NCI-H1694 (cell line): ENCODE results near the gene ATP10B.
"Not testable (repeated sequence)": the region's sequence is repeated elsewhere in the genome, so short reads cannot be mapped to it uniquely, and the experiment has no call there.

Experiments used
- DNase-seq: peaks from one replicate; lab custom pipeline; 2025; lab: John Stamatoyannopoulos, UW

Gene ATP10B

DNA sequence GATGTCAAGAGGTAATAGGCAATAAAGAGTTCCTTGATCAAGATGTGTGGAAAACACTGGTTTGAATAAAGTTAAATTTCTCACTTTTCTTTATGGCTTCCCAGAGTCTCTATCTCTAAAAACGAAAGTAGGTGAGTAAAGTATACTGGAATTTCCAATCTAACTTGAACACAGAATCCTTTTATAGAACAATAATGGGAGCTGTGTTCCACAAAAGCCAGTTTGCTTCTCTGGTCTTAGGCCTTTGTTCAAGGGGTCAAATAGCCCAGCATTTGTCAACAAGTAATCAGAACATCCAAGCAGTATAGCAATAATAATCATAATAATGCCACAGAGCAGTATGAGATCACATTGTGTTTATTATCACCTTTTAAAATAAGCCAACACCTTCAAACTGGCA lies 20.2 kb downstream of the ATP10B start:
- DNase-seq: no peak

DNA sequence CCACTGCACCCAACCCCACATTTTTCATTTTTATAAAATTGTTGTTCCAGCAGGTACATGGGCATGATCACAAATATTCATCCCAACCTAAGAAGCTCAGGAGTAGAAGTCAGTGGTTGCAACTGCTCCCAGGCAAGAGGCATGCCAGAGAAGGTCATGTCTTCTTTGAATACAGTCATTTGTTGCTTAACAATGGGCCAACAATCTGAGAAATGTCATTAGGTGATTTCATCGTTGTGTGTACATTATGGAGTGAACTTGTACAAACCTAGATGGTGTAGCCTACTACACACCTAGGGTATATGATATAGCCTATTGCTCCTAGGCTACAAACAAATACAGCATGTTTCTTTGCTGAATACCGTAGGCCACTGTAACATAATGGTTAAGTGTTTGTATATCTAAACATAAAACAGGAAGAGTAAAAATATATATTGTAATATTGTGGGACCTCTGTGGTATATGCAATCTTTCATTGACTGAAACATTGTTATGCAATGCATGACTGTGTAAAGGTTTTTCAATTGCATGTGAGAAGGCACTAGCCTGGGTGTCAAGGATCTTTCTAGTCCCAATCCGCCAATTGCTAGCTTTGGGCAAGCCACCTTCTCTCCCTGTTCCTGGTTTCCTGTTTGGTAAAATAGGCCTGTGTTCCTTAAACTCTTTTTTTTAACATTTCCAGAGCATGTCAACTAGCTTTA lies 27.6 kb downstream of the ATP10B start:
- DNase-seq: no peak

DNA sequence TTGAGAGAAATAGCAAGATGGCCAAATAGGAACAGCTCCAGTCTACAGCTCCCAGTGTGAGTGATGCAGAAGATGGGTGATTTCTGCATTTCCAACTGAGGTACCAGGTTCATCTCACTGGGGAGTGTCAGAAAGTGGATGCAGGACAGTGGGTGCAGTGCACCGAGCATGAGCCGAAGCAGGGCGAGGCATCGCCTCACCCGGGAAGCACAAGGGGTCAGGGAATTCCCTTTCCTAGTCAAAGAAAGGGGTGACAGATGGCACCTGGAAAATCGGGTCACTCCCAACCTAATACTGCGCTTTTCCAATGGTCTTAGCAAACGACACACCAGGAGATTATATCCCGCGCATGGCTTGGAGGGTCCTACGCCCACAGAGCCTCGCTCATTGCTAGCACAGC lies 39.0 kb downstream of the ATP10B start:
- not testable (repeated sequence) for DNase-seq

DNA sequence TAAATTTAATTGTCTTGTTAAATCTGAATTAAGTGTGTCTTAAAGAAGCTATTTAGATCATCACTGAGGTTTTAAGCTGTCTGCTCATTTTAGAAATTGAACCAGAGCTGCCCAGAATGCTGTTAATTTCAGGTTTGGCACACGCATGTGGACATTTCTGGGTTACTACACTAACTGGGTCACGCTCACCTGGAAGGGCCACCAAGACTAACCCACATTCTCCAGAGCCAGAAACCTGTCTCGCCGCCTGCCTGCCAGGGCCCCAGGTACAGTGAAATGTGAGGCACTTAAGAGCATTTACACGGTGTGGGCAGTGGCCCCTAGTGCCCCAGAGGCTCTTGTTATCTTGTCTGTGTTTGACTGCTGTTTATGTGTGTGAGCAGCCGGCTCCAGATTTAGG lies 46.6 kb downstream of the ATP10B start:
- DNase-seq: no peak

DNA sequence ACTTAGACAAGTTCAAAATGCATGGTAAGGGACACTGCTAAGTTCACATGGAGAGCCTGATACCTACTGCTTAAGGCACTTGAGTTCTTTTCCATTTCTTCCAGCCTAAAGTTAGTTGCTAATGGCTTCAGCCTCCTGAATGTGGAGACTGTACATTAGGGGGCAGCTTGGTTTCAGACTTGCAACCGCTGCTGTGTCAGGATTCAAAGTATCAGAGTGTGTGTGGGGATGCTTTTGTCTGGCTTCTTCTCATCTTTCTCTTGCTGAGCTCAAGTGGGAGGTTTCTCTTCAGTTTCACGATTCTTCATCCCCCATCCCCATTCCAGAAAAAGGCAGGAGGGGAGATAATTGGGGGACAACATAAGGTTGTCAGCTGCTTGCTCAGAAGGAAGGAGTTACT lies 49.4 kb downstream of the ATP10B start:
- DNase-seq: no peak

DNA sequence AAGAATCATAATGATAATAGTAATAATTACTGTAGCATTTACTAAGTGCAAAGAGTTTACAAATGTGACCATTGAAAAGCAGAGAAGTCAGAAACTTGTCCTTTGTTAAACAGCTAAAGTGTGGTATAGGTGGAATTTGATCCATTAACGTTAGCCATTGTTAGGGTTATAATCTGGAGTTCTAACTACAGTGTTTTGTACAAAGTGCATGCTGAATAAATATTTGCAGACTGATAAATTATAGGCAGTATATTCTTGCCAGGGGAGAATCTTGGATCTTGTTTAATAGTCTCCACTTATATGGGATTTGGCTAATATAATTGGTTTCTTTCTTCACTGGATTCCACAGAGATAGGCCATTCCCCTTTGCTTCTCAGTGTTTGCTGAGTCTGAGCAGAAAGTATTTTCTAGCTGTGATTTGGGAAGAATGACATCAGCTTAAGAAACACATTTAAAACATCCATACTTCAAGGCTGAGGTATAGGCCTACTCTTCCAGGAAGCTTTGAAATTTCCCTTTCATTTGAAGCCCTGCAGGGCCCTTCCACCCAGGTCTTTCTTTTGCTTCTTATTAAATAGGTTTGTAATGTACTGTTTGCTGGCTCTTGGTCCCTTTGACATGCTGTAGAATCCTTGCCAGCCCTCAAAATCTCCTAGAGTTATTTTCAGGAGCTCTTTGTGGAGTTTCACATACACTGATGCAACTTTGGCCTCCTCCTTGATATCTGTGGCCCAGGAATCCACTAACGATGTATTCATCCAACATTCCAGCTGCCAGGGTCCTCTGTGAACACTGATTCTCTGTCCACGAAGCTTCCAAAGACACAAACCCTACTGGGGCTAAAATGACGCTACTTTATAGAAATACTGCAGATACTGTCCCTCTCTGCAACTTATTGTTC lies 51.4 kb downstream of the ATP10B start:
- DNase-seq: no peak

DNA sequence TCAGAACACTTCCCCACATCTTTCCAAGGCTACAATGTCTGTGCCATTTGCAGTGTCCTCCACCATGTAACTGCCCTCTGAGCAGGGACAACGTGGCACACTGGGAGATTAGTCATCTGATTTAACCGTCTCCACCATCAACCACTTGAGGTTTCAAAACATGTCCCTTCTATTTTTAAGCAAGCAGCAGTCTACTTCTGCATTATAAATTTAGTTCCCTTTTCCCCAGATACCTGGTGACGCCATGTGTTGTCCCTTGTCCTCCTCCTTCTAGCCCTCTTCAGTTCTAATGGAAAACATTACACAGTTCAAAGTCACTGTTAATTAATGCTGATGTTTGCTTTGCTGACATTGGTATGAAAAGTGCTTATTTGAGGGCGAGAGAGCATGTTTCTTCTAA lies 52.8 kb downstream of the ATP10B start:
- DNase-seq: no peak

DNA sequence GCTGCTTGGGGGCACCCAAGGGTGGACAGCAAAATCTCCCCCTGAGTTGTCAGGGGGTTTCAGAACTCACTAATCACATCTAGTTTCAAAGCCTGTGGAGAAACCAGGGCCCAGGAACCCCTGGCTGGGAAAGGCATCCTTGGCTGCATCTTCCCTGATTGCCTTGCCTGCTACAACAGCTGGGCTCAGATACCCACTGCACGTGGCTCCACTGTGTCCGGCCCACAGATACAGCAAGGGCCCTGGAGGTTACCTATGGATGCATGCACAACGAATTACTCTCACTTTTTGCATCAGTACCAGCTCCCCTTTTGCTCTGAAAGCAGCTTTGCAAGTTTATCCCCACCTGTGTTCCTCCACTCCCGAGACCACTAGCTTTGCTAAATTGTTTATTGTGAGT lies 55.0 kb downstream of the ATP10B start:
- no peak for DNase-seq

DNA sequence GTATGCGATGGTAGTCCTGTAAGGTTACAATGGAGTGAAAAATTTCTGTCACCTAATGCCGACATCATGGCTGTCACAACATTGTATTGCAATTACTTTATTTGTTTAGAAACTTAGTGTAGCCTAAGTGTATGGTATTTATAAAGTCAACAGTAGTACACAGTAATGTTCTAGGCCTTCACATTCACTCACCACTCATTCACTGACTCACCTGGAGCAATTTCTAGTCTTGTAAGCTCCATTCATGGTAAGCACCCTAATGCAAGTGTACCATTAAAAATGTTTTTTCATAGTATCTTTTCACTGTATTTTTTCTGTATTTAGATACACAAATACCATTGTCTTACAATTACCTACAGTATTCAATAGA lies 58.5 kb downstream of the ATP10B start:
- no peak for DNase-seq

DNA sequence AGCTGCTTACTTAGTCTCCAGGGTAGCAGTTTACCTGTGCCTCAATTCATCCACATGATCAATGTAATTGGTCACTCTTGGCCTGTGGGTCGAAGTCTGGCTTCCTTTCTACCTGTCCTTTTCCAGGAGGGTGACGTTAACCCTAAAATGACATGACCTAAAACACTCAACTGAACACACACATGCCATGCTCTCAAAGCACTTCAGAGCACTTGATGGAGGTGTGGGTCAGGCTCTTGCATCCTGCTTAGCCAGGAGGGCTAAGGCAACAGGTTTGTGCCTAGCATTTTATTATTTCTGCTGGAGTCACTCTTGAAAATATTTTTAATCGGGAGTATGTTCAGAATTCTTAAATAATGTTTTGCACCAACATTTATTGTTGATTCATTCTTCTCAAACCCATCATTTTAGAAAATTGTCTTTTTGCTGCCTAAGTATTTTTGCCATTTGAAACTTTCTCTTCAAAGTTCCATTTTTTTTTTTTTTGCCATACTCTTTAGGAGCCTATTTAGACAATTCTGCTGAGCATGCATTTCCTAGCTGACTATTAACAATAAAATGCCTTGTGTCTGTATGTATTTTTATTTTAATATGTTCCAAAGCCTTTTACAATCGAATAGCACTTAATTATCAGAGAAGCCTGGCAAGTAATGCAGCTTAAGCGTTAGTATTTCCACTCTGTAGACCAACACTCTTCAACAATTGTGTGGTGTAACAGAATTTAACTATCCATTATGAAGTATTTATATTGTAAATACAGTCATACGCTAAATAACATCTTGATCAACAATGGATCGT lies 59.1 kb downstream of the ATP10B start:
- DNase-seq: no peak

DNA sequence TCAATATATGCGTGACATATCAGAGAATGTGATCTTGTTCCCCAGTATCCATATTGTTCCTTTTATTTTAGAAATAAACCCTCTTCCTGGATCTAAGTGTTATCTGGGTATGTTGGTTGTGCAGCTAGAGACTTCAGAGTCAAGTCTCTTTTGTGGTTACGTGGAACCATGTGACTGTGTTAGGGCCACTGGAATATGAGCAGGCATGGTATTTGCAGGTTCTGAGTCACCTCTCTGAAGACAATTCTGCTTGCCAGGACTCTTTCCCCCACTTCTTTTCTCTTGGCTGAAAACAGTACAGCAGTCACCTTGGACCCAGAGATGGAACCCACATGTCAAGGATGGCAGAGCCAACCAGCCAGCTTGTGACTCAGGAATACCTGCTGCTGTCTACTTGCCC lies 59.7 kb downstream of the ATP10B start:
- DNase-seq: no peak

DNA sequence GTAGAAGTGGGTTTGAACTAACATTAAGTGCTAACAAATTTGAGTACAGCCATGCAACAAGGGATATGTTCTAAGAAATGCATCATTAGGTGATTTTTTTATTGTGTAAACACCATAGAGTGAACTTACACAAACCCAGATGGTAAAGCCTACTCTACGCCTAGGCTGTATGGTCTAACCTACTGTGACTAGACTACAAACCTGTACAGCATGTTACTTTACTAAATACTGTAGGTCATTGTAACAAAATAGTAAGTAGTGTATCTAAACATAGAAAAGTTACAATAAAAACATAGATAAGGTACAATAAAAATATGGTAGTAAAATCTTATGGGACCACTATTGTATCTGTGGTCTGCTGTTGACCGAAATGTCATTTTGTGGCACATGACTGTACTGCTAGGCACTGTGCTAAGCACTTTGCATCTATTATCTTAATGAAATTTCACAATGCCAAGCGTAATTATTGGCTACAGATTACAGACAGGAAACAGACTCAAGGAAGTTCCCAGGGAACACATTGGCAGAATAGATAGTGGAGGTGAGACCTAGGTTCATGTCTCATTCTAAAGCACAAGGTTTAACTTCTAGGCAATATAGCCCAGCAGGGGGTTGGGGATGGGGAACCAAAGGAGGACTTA lies 62.7 kb downstream of the ATP10B start:
- DNase-seq: no peak

DNA sequence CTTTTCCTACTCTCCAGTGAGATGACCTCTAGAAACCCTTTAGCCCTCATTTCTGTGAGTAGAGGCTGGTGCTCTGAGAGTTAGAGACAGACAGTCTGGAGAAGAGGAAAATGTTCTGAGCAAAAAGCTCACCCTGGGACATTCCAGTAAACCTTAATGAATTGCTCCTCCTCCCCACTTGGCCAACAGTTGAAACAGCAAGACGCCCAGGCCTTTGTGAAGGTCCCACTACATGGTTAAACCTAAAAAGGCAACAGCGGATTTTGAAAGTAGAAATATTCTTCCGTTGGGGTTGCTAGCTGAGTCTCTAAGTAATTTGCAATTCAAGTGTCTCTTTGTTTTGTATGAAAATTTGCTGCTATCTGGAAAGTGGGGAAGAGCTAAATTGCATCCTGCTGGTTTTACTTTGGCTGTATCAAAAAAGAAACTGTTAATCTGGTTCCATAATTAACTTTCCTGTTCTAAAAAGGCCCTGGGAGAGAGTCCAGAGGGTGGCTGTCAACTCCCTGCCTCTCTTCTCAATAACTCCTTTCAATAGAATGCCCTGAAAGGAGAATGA lies 63.8 kb downstream of the ATP10B start:
- DNase-seq: no peak

DNA sequence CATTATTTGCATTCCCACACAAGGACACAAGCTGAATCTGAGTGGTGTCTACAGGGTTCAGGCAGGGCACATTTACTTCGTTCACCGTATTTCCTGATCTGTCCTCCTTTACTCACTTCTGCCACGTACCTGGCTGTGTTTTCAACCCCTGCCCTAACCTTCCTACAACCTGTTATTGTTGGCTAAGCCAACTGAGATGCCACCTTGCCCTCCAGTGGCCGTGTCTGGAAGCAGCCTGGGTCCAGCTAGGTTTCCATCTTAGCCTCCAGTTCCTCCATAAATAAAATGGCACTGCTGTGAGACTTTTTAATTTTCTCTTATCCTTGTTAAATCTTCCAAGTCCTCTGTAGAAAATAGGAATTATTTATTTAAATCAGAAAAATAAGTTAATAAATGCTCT lies 64.8 kb downstream of the ATP10B start:
- DNase-seq: no peak

DNA sequence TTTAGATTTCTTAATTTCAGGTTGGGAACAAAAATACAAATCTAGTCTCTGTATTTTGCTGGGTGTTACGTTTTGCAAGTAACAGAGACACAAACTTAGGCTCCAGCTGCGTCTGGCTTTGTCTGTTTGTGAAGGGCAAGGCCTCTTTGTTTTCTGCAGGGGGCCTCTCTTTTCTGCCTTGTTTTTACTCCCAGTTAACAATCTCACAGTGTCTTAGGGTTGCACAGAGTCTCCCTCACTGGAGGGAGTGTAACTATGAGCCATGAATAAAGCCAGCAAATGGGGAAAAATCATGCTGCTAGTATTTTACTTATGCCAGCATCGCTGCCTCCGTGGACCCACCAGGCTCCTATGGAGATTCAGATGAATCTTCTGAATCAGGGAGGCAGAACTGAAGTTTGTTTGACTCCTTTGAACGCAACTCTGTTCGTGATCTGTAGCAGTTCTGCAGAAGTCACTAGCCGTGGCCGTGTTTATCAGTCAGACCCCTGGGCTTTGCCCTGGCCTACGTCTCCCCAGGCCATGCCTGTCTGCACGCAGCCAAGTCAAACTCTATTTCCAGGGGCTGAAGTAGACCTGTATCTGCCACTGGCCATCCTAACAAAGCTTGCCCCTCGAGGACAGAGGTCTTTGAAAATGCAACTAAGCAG lies 77.2 kb downstream of the ATP10B start:
- DNase-seq: no peak

DNA sequence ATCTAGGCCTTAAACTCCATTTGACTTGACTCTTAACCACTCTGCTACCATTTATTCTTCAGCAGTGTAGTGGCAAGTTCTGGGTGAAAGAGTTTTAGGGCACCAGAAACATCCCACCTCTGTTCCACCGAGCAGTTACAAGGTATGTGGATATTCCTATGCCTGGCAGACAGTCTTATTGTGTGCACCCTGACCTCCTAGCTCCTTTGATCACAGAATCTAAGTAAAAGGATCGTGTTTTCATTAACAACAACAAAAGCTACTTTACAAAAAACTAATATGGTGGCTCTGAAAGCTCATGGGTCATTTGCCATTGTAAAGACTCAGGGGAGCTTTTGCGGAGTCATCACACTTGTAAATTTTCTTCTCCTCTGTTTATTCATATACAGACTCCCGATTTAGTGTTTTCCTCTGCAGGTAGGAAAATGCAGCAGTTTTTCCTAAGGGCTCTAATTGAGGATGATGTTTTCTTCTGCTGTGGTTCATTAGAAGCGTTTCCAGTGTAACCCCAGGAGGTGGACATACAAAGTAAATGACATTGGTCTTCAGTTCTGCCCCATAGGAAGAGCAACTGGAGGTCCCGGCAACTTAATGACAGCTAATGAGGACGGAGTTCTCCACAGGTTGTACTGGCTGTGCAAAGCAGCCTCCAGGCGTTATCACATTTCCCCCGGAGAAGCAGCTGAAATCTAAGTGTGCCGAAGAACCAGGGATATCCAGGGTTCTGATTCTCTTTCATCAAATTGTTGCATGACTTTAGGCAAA lies 78.2 kb downstream of the ATP10B start:
- DNase-seq: no peak

DNA sequence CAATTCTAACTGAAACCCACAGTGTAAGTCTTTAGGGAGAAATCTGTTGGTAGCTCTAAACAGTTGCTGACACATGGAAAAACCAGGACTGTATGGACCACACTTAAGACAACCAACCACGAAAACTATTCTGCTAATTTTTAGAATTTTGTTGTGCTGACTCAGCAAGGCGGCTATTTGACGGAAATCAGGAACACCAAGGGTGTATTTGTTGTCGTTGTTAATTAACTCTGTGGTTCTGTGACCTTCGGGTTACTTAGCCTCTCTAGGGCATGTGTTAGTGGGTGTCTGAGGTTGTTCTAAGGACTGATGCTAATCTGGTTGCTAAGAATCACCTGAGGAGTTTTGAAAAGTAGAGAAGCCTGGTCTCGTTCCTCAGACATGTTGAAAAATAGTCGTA lies 79.2 kb downstream of the ATP10B start:
- DNase-seq: no peak

DNA sequence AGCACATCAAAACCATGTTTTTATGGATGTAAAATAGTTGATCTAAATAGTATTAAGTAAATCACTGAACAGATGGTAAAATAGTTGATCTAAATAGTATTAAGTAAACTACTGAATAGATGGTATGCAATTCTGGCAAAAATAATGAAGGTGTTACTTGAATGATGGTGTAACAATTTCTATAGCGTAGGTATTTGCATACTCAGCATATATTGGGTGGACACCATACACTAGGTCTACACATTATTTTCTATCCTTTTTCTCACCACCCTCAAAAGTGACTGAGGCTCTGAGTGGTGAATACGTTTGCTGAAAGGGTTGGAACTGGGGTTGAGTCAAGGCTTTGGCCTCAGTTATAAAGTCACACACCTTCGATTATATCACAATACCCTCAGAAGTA lies 81.3 kb downstream of the ATP10B start:
- DNase-seq: no peak

DNA sequence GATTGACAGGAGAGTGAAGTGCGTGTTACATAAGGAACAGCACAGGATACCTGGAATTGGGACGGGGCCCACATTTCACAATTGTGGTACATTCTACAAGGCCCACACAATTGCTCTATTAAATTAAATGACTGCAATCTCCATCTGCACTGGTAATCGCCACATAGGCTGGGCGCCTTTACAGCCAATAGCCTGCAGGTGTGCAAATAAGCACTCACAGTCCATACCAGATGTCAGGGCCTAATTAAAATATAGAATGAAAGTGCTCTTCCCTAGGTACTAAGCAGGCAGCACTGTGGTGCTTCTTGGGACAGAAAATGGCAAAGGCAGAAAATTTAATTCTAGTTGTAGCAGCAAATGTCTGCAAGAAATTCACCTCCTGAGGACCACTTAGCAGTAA lies 82.7 kb downstream of the ATP10B start:
- peak; percentile 17 for DNase-seq

DNA sequence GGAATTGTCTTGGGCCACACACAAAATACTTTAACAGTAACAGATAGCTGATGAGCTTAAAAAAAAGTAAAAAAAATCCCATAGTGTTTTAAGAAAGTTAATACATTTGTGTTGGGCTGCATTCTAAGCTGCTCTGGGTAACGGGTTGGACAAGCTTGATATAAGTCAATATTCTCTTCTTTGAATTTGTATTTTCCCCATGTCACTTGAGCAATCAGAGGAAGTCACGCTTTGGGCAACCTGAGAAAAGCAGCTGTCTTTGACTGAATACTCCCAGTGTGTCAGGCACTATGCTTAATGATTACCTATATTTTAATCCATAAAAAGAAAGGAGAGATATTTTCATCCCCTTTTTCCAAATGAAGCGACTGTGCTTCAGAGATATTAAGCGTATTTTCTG lies 84.9 kb downstream of the ATP10B start:
- no peak for DNase-seq

DNA sequence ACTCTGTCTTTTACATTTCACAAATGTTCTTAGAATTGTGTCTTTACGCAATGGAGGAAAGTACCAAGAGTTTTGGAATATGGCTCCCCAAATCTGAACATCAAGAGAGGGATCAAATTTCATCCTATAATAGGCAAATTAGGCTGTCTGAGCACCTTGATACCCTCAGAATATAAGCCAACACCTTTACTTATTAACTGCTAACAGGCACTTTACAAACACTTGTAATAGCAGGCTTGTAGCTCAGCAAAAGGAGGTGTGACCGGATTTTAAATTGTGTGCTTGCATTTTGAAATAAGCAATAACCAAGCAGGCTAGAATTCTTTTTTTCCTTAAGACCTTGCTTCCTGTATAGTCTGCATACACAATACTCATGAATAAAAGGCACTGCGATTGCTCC lies 92.0 kb downstream of the ATP10B start:
- no peak for DNase-seq
